IMR-90 (cell line): Measurements from ENCODE around the gene C6orf89. TPM values are rescaled to one million over a fixed set of nuclear protein-coding genes. Genes with fewer than 3 reads are reported as not detected.
A peak's percentile ranks its signal among the peaks of the same experiment; 100 is the strongest.

ENCODE experiments used
- ATAC-seq: fragments of 200-7000 bp; cut with Tn5 transposase; 2 replicates; pipeline ENCODE4 v1.9.1; 2020; ENCODE audit warnings: low read depth, mild to moderate bottlenecking, moderate library complexity
- BruUV-seq: library from RNA; stranded (reverse); fragments of 400-500 nt; replicated peaks from 2 replicates; lab custom pipeline; 2021; lab: Mats Ljungman, UMichigan
- CTCF ChIA-PET: fragments of 300-600 bp; formaldehyde crosslinking; extraction: SDS; loops from one replicate; lab custom pipeline; 2021; ENCODE audit warnings: antibody characterized with exemption; lab: Yijun Ruan, JAX
- POLR2A ChIA-PET: fragments of 300-600 bp; sonication (Branson Sonifier 250); formaldehyde crosslinking; loops from one replicate; lab custom pipeline; 2022; ENCODE audit warnings: antibody characterized with exemption; ENCODE audit not compliant: unreplicated experiment; lab: Charles Lee
- DNase-seq: peaks from one replicate; pipeline ENCODE4 v3.0.0; 2013
- H2AFZ ChIP-seq: replicated peaks from 2 replicates; pipeline ENCODE3; 2013; ENCODE audit warnings: low read length, mild to moderate bottlenecking; ENCODE audit not compliant: poor library complexity
- H2AK5ac ChIP-seq: 2 replicates; pipeline ENCODE4 v1.6.1; 2013; ENCODE audit warnings: low read depth, low read length, inconsistent platforms
- H2AK9ac ChIP-seq: replicated peaks from 2 replicates; pipeline ENCODE3; 2013; ENCODE audit warnings: mild to moderate bottlenecking, low read depth, low read length, moderate library complexity; ENCODE audit not compliant: poor library complexity
- H2BK120ac ChIP-seq: 2 replicates; pipeline ENCODE4 v1.6.1; 2013; ENCODE audit warnings: low read depth, low read length, inconsistent platforms
- H2BK15ac ChIP-seq: 3 replicates; pipeline ENCODE4 v1.6.1; 2013; ENCODE audit warnings: low read depth, low read length, inconsistent platforms
- H2BK20ac ChIP-seq: 2 replicates; pipeline ENCODE4 v1.6.1; 2013; ENCODE audit warnings: low read depth, mild to moderate bottlenecking, inconsistent platforms, low read length, moderate library complexity
- H2BK5ac ChIP-seq: 2 replicates; pipeline ENCODE4 v1.6.1; 2013; ENCODE audit warnings: mild to moderate bottlenecking, low read depth, low read length, inconsistent platforms; ENCODE audit not compliant: poor library complexity, severe bottlenecking
- H3K14ac ChIP-seq: replicated peaks from 2 replicates; pipeline ENCODE4 v1.6.1; 2013; ENCODE audit warnings: low read depth, low read length, inconsistent platforms
- H3K18ac ChIP-seq: 2 replicates; pipeline ENCODE4 v1.6.1; 2013; ENCODE audit warnings: low read depth, low read length, control low read depth
- H3K23ac ChIP-seq: 2 replicates; pipeline ENCODE4 v1.6.1; 2013; ENCODE audit warnings: low read depth, low read length, inconsistent platforms
- H3K27ac ChIP-seq: 2 replicates; pipeline ENCODE4 v1.5.1; 2013; ENCODE audit warnings: mild to moderate bottlenecking, control low read depth, low read length; ENCODE audit not compliant: insufficient read depth
- H3K27me3 ChIP-seq: 2 replicates; pipeline ENCODE4 v1.6.1; 2013; ENCODE audit warnings: low read length; ENCODE audit not compliant: control insufficient read depth, insufficient read depth
- H3K36me3 ChIP-seq: 2 replicates; pipeline ENCODE4 v1.6.1; 2013; ENCODE audit warnings: low read length, mixed read lengths; ENCODE audit not compliant: control insufficient read depth, insufficient read depth
- H3K4ac ChIP-seq: 2 replicates; pipeline ENCODE4 v1.6.1; 2013; ENCODE audit warnings: low read depth, low read length, inconsistent platforms
- H3K4me1 ChIP-seq: 2 replicates; pipeline ENCODE4 v1.6.1; 2013; ENCODE audit warnings: low read length, mixed read lengths; ENCODE audit not compliant: control insufficient read depth, insufficient read depth
- H3K4me2 ChIP-seq: 2 replicates; pipeline ENCODE4 v1.6.1; 2013; ENCODE audit warnings: low read depth, mild to moderate bottlenecking, control low read depth, low read length, moderate library complexity
- H3K4me3 ChIP-seq: 2 replicates; pipeline ENCODE4 v1.5.1; 2013; ENCODE audit warnings: low read depth, mild to moderate bottlenecking, control low read depth, low read length, moderate library complexity; ENCODE audit not compliant: insufficient read depth
- H3K56ac ChIP-seq: 2 replicates; pipeline ENCODE4 v1.6.1; 2013; ENCODE audit warnings: low read length, inconsistent platforms; ENCODE audit not compliant: insufficient read depth; ENCODE audit errors: extremely low read depth
- H3K79me1 ChIP-seq, 2 experiments: 2 replicates each; pipeline ENCODE4 v1.6.1; 2013; ENCODE audit warnings: low read length in 2 of 2, inconsistent platforms in 1 of 2, low read depth in 1 of 2
- H3K9ac ChIP-seq: 2 replicates; pipeline ENCODE4 v1.6.1; 2013; ENCODE audit warnings: low read depth, low read length, control low read depth
- H3K9me1 ChIP-seq: 2 replicates; pipeline ENCODE4 v1.6.1; 2013; ENCODE audit warnings: low read length, inconsistent platforms; ENCODE audit not compliant: insufficient read depth
- H3K9me3 ChIP-seq: 2 replicates; pipeline ENCODE4 v1.6.1; 2013; ENCODE audit warnings: low read length; ENCODE audit not compliant: control insufficient read depth, insufficient read depth
- H4K20me1 ChIP-seq: 2 replicates; pipeline ENCODE4 v1.6.1; 2013; ENCODE audit warnings: low read length, inconsistent platforms; ENCODE audit not compliant: insufficient read depth
- H4K5ac ChIP-seq: 2 replicates; pipeline ENCODE4 v1.6.1; 2013; ENCODE audit warnings: mild to moderate bottlenecking, low read depth, low read length, control low read depth
- H4K8ac ChIP-seq, 2 experiments: 2 replicates each; pipeline ENCODE4 v1.6.1; 2013; ENCODE audit warnings: low read depth in 2 of 2, low read length in 2 of 2, control low read depth in 1 of 2, inconsistent platforms in 1 of 2
- H4K91ac ChIP-seq: 2 replicates; pipeline ENCODE4 v1.6.1; 2013; ENCODE audit warnings: low read depth, low read length, inconsistent platforms; ENCODE audit not compliant: insufficient read depth
- BHLHE40 ChIP-seq: fragments of 150-350 bp; IDR thresholded peaks from 2 replicates; pipeline ENCODE4 v1.6.1; 2016; ENCODE audit warnings: mild to moderate bottlenecking, low read depth, low read length
- FOS ChIP-seq: fragments of 150-350 bp; IDR thresholded peaks from 2 replicates; pipeline ENCODE4 v1.6.1; 2016; ENCODE audit warnings: low read depth, low read length
- MAFK ChIP-seq: IDR thresholded peaks from 2 replicates; pipeline ENCODE4 v1.6.1; 2012; ENCODE audit warnings: low read depth, low read length, improper control_type of control experiment
- MAZ ChIP-seq: IDR thresholded peaks from 2 replicates; pipeline ENCODE4 v1.6.1; 2012; ENCODE audit warnings: low read depth, mild to moderate bottlenecking, low read length, improper control_type of control experiment, moderate library complexity, borderline replicate concordance
- POLR2A ChIP-seq: IDR thresholded peaks from 2 replicates; pipeline ENCODE4 v1.6.1; 2012; ENCODE audit warnings: mild to moderate bottlenecking, low read depth, low read length
- RCOR1 ChIP-seq: IDR thresholded peaks from 2 replicates; pipeline ENCODE4 v1.6.1; 2012; ENCODE audit warnings: mild to moderate bottlenecking, low read length, improper control_type of control experiment; ENCODE audit not compliant: insufficient replicate concordance
- RFX5 ChIP-seq: IDR thresholded peaks from 2 replicates; pipeline ENCODE4 v1.8.0; 2012; ENCODE audit warnings: low read depth, mild to moderate bottlenecking, low read length, moderate library complexity
- SMC3 ChIP-seq: fragments of 150-350 bp; IDR thresholded peaks from 2 replicates; pipeline ENCODE4 v1.6.1; 2016; ENCODE audit warnings: low read depth, mild to moderate bottlenecking, antibody characterized with exemption, low read length, moderate library complexity
- WGBS, 2 experiments: methylation state at CpG; one replicate each; pipeline versions ENCODE4 v1.1.5 to v1.1.7; 2013; ENCODE audit warnings: missing lambda C conversion rate in 2 of 2; ENCODE audit not compliant: insufficient read length in 1 of 2; ENCODE audit errors: extremely low coverage in 2 of 2; 5-methylcytosine and 5-hydroxymethylcytosine counted together
- dilution Hi-C: fragments of 300-500 bp; cut with HindIII; formaldehyde crosslinking; loops from one replicate; pipeline ENCODE4 v1.14.3; 2018; ENCODE audit warnings: low sequenced_read_pairs; ENCODE audit not compliant: unreplicated experiment
- in situ Hi-C: fragments of 300-500 bp; cut with MboI; formaldehyde crosslinking; loops from 3 replicates; pipeline ENCODE4 v1.14.3; 2019; ENCODE audit warnings: low sequenced_read_pairs, inconsistent platforms, mixed read lengths
- intact Hi-C: fragments of 100-400 bp; cut with micrococcal nuclease; formaldehyde crosslinking; loops from 2 replicates; pipeline ENCODE4 v1.10.0; 2022
- polyA plus RNA-seq, 3 experiments: library from polyadenylated mRNA; depleted of rRNA; stranded (reverse); fragments of >200 nt; gene quantifications; 2 replicates each; pipeline ENCODE4 v1.2.3, GENCODE V29; 2012; ENCODE audit warnings: low replicate concordance in 1 of 3
- total RNA-seq: library from RNA; depleted of rRNA; stranded (reverse); fragments of >200 nt; gene quantifications from 2 replicates; pipeline ENCODE4 v1.2.3, GENCODE V29; 2012
- TF ChIP-seq, protein P1 (sequence below): conservative IDR thresholded peaks from 2 replicates; pipeline ENCODE4 v1.5.1; 2012; ENCODE audit warnings: mild to moderate bottlenecking, low read depth, low read length, improper control_type of control experiment

C6orf89 gene
- total and polyA plus RNA-seq, 2 of the 4 experiments (the other 2 are of a cell fraction), result 30.8 to 52.3 TPM

DNA sequence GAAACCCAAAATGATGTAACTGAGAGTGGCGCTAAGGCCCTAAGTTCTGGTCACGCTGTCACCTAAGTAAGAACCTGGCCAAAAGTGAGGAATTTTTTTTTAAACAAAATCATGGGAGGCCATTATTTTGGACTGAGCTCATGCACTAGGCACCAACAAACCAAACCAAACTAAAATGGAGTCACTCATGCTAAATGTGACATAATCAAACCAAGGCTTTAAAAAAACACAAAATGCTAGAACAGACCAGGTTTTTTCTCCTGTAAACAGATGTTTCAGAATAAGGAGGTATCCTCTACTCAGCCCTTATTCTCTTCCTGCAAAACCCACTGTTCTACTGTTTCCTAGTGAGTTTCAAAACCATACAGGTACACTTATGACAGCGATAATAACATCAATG is 1.1 kb upstream of the C6orf89 start:
- intact Hi-C loops (loop anchor here (1.0 kb wide), 4 partner anchors 95 to 326 kb away; no protein-coding TSS in a partner anchor), dilution Hi-C loops (no loop called here)

More for the DNA sequence above, 1.1 kb upstream of the C6orf89 start:
- Histone ChIP-seq H3K36me3 (no peaks in the 10 kb centered on the region), H3K18ac (no peak overlapping the region), H4K20me1 (no peaks in the 10 kb centered on the region), H2BK20ac (no peak overlapping the region), H4K5ac (no peak overlapping the region; the same call in 1 of the 2 replicates), H3K9ac (no peak overlapping the region), H3K14ac (no peak overlapping the region), H3K9me3 (no peaks in the 10 kb centered on the region), H2BK15ac (no peak overlapping the region), H3K4ac (no peak overlapping the region), H2BK5ac (no peak overlapping the region), H3K9me1 (peaks cover 3% of the 10 kb centered on the region; the same call in 1 of the 2 replicates), H2AK5ac (no peak overlapping the region), H2AFZ (no peak overlapping the region), H3K23ac (no peak overlapping the region), H3K4me3 (no peak overlapping the region), H3K4me1 (no peaks in the 10 kb centered on the region; the same call in 1 of the 2 replicates), H3K4me2 (no peak overlapping the region), H2BK120ac (no peak overlapping the region), H2AK9ac (no peak overlapping the region), H3K56ac (no peak overlapping the region), H4K8ac (peak overlapping the region; percentile 79 to 100; a peak in 3 of 4 replicates), H3K27me3 (no peaks in the 10 kb centered on the region), H3K79me1 (peaks cover 13 to 35% of the 10 kb centered on the region in 2 experiments), H3K27ac (no peak overlapping the region), H4K91ac (no peak overlapping the region)
- no peak for TF ChIP-seq SMC3
- TF ChIP-seq RCOR1, result no peak
- TF ChIP-seq FOS, result no peak
- TF ChIP-seq, protein P1, sequence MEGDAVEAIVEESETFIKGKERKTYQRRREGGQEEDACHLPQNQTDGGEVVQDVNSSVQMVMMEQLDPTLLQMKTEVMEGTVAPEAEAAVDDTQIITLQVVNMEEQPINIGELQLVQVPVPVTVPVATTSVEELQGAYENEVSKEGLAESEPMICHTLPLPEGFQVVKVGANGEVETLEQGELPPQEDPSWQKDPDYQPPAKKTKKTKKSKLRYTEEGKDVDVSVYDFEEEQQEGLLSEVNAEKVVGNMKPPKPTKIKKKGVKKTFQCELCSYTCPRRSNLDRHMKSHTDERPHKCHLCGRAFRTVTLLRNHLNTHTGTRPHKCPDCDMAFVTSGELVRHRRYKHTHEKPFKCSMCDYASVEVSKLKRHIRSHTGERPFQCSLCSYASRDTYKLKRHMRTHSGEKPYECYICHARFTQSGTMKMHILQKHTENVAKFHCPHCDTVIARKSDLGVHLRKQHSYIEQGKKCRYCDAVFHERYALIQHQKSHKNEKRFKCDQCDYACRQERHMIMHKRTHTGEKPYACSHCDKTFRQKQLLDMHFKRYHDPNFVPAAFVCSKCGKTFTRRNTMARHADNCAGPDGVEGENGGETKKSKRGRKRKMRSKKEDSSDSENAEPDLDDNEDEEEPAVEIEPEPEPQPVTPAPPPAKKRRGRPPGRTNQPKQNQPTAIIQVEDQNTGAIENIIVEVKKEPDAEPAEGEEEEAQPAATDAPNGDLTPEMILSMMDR, result no peak
- TF ChIP-seq MAZ, result no peak
- no peak for TF ChIP-seq RFX5
- no peak for TF ChIP-seq MAFK
- no peak for TF ChIP-seq BHLHE40
- no peak for TF ChIP-seq POLR2A
- ChIA-PET CTCF (interaction anchor here (1.5 to 2.1 kb wide), 2 partner anchors 116 to 133 kb away, joined by 5 to 21 read pairs; no protein-coding TSS in a partner anchor), POLR2A (no interaction called here)
- no CpG with 5 or more reads among the region's 3 CpGs for WGBS, 2 experiments
- in situ Hi-C loops, result loop anchor here (10.0 kb wide), 2 partner anchors 100 to 330 kb away; partner anchors contain the start of gene MTCH1
- no TSS peak for BruUV-seq
- no peak for ATAC-seq
- DNase-seq, result no peak
